Urinary bladder (tissue), 4 donors: ENCODE results near the gene DLG4. TPM values are rescaled to one million over a fixed set of nuclear protein-coding genes. Genes with fewer than 3 reads are reported as not detected.

Experiments used
- DNase-seq: peaks from one replicate; pipeline ENCODE4 v3.0.0-alpha.2; 2015; ENCODE audit errors: extremely low spot score
- H3K27ac ChIP-seq: one replicate; pipeline ENCODE4 v1.5.1; 2013; ENCODE audit warnings: low read depth, mild to moderate bottlenecking, moderate library complexity
- H3K36me3 ChIP-seq: one replicate; pipeline ENCODE4 v1.6.1; 2013; ENCODE audit warnings: mild to moderate bottlenecking, moderate library complexity; ENCODE audit not compliant: insufficient read depth
- H3K4me1 ChIP-seq: one replicate; pipeline ENCODE4 v1.6.1; 2013; ENCODE audit warnings: mild to moderate bottlenecking, moderate library complexity; ENCODE audit not compliant: insufficient read depth
- H3K4me3 ChIP-seq: one replicate; pipeline ENCODE4 v1.5.1; 2013; ENCODE audit warnings: low read depth, low read length
- WGBS: extraction: QIAGEN DNeasy Blood & Tissue Kit; methylation state at CpG from one replicate; pipeline ENCODE4 v1.1.7; 2013; 5-methylcytosine and 5-hydroxymethylcytosine counted together
- polyA plus RNA-seq: library from polyadenylated mRNA; stranded (reverse); fragments of 200-250 nt; gene quantifications from one replicate; pipeline ENCODE4 v1.2.3, GENCODE V29; 2013
- total RNA-seq: library from RNA; depleted of rRNA; stranded (reverse); fragments of >200 nt; gene quantifications from one replicate; pipeline ENCODE4 v1.2.3, GENCODE V29; 2014
- donor health status: healthy with polysubstance abuse.
- donor health status: healthy.

Gene DLG4
- total RNA-seq (19.4 TPM), polyA plus RNA-seq (17.1 TPM)

GRCh38 chr17:7219812-7220592, at the start of gene DLG4, which contains the start of gene ACADVL:
TSS of gene DLG4 (minus strand) at chr17:7219836.
TSS of gene ACADVL (plus strand) at chr17:7219938. CDS start at chr17:7219985, 47 bp downstream.
- DNase-seq, result no peak
- peak within 1 kb of the TSS; percentile 81 for H3K4me3 ChIP-seq
- H3K27ac ChIP-seq, result peak within 1 kb of the TSS; percentile 97
- peaks cover 4% of the 10 kb centered on the region for H3K4me1 ChIP-seq
- under 1% methylated on average over 63 of the region's 63 CpGs for WGBS
- no peaks in the 10 kb centered on the region for H3K36me3 ChIP-seq

- H3K36me3 ChIP-seq, result no peaks in the 10 kb centered on the region
- WGBS, result 35% methylated on average over 1 of the region's 1 CpG
- no peak overlapping the region for H3K27ac ChIP-seq
- no peak overlapping the region for H3K4me3 ChIP-seq
- DNase-seq, result no peak
- H3K4me1 ChIP-seq, result no peaks in the 10 kb centered on the region
Measured at GRCh38 chr17:7266784-7267183, 47.1 kb upstream of the DLG4 start.

GRCh38 chr17:7263801-7264078, 44.1 kb upstream of the DLG4 start:
- Histone ChIP-seq H3K4me1 (no peaks in the 10 kb centered on the region), H3K27ac (no peak overlapping the region), H3K4me3 (no peak overlapping the region), H3K36me3 (no peaks in the 10 kb centered on the region)
- WGBS, result 47% methylated on average over 4 of the region's 4 CpGs
- no peak for DNase-seq

- peak overlapping the region; percentile 10 for H3K4me3 ChIP-seq
- peak overlapping the region; percentile 57 for H3K27ac ChIP-seq
- no peaks in the 10 kb centered on the region for H3K4me1 ChIP-seq
- 8% methylated on average over 26 of the region's 26 CpGs for WGBS
- H3K36me3 ChIP-seq, result no peaks in the 10 kb centered on the region
- DNase-seq, result no peak
Measured at GRCh38 chr17:7262935-7263800, 43.5 kb upstream of the DLG4 start.

GRCh38 chr17:7262192-7262934, 42.7 kb upstream of the DLG4 start, which contains the start of gene CLDN7:
TSS of gene CLDN7 (minus strand) at chr17:7262478. CDS start at chr17:7262043, 435 bp downstream.
- Histone ChIP-seq H3K4me3 (peak within 1 kb of the TSS; percentile 48), H3K36me3 (no peaks in the 10 kb centered on the region), H3K27ac (peak within 1 kb of the TSS; percentile 72), H3K4me1 (no peaks in the 10 kb centered on the region)
- 4% methylated on average over 64 of the region's 64 CpGs for WGBS
- no peak for DNase-seq

- WGBS, result 4% methylated on average over 71 of the region's 71 CpGs
- H3K36me3 ChIP-seq, result no peaks in the 10 kb centered on the region
- H3K27ac ChIP-seq, result peak overlapping the region; percentile 72
Measured at GRCh38 chr17:7261379-7262191, 41.9 kb upstream of the DLG4 start.

GRCh38 chr17:7260651-7261378, 41.2 kb upstream of the DLG4 start:
- WGBS, result 5% methylated on average over 54 of the region's 54 CpGs
- no peaks in the 10 kb centered on the region for H3K36me3 ChIP-seq
- peak overlapping the region; percentile 48 for H3K4me3 ChIP-seq
- peak overlapping the region; percentile 72 for H3K27ac ChIP-seq
- no peaks in the 10 kb centered on the region for H3K4me1 ChIP-seq
- no peak for DNase-seq

More at GRCh38 chr17:7261379-7262191, 41.9 kb upstream of the DLG4 start:
- Histone ChIP-seq H3K4me3 (peak overlapping the region; percentile 48), H3K4me1 (no peaks in the 10 kb centered on the region)
- DNase-seq, result no peak

- no peaks in the 10 kb centered on the region for H3K36me3 ChIP-seq
- no peaks in the 10 kb centered on the region for H3K4me1 ChIP-seq
- H3K4me3 ChIP-seq, result no peak overlapping the region
- H3K27ac ChIP-seq, result no peak overlapping the region
- no peak for DNase-seq
- 78% methylated on average over 4 of the region's 4 CpGs for WGBS
Measured at GRCh38 chr17:7260151-7260550, 40.5 kb upstream of the DLG4 start.

- Histone ChIP-seq H3K27ac (no peak overlapping the region), H3K4me3 (no peak overlapping the region), H3K4me1 (no peaks in the 10 kb centered on the region), H3K36me3 (no peaks in the 10 kb centered on the region)
- DNase-seq, result no peak
- 95% methylated on average over 6 of the region's 6 CpGs for WGBS
Measured at GRCh38 chr17:7259555-7259889, 39.9 kb upstream of the DLG4 start.

- Histone ChIP-seq H3K36me3 (no peaks in the 10 kb centered on the region), H3K4me1 (no peaks in the 10 kb centered on the region), H3K27ac (no peak overlapping the region), H3K4me3 (no peak overlapping the region)
- no peak for DNase-seq
- WGBS, result 84% methylated on average over 7 of the region's 7 CpGs
Measured at GRCh38 chr17:7258731-7259554, 39.3 kb upstream of the DLG4 start.

- no peak for DNase-seq
- WGBS, result 89% methylated on average over 8 of the region's 8 CpGs
- Histone ChIP-seq H3K4me3 (no peak overlapping the region), H3K27ac (no peak overlapping the region), H3K36me3 (no peaks in the 10 kb centered on the region), H3K4me1 (no peaks in the 10 kb centered on the region)
Measured at GRCh38 chr17:7256766-7257456, 37.3 kb upstream of the DLG4 start.
